Bone marrow (tissue), 2 donors: Measurements from ENCODE around the gene RAB31.

Experiments used
- DNase-seq, 2 donors: peaks; one replicate each; lab custom pipeline; 2025; lab: John Stamatoyannopoulos, UW

The RAB31 gene

DNA sequence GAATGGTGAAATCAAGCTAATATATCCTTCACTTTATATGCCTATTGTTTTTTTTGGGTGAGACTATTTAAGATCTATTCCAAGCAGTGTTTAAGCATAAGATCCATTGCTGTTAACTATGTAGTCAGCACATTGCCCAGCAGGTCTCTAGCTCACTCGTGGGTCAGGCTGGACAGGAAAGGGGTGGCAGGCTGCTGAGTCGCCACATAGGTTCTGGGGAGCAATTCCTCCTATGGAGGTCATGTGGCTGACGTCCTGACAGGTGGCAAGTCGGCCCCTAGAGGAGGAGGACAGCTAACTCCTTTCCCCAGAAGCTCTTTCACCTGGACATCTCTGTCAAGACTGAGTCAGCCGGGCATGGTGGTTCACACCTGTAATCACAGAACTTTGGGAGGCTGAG, 13.9 kb upstream of the RAB31 start:
- no peak for DNase-seq

DNA sequence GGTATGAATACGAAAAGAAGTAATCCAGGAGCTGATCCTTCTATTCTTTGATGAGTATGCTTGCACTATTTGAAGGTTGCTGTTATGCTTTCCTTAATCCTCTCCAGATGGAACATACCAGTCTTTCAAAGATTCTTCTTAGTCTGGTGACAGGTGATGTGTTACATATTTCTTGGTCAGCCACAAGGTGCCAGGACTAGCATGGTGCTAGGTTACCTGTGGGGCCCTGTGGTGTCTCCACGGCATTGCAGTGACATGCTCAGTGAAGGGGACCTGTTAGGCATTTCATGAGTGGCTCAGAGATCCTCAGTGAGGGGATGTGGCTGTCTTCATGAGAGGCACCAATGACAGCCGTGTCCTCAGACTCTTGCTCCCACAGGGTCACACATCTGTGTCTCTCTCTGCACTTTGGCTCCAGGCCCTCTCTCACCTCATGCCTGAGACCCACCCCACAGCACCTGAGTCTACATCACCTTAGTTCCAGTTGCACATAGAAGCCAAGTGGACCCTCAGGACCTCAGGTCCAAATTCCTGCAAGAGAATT, 13.1 kb upstream of the RAB31 start:
- no peak for DNase-seq

DNA sequence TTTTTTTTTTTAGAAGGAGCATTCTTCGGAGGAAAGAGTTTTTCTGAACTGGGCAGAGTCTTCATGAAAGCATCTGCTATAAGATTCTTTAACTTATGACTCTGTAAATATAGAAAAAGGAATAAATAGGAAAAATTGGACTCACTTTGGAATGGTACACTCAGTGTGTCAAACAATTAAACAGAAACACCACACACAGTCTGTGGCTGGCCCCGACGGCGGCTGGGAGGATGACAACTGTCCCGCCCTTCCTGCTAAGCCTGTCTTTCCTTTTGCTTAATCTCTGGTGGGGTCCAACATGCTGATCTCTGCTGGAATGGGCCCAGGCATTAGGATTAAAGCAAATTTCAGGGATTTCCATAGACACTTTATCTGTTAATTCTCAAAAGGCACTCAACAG, 12.5 kb upstream of the RAB31 start:
- DNase-seq = no peak

DNA sequence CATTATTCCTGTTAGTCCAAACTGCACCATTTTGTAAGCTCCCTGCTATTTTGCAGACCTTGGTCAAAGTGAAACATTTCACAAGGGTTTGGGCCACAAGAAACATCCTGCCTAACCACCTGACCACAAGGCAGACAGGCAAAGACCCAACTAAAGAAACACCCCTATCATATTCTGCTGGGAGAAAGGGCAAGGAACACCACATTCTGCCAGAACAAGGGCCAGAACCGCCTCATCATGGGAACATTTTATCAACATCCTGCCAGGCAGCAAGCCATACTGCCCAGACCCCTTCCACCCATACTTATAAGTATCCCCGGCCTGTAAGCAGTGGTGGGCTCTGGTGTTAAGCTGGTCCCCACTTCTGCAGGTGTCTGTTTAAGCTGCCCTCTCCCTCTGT, 12.0 kb upstream of the RAB31 start:
- no peak for DNase-seq

DNA sequence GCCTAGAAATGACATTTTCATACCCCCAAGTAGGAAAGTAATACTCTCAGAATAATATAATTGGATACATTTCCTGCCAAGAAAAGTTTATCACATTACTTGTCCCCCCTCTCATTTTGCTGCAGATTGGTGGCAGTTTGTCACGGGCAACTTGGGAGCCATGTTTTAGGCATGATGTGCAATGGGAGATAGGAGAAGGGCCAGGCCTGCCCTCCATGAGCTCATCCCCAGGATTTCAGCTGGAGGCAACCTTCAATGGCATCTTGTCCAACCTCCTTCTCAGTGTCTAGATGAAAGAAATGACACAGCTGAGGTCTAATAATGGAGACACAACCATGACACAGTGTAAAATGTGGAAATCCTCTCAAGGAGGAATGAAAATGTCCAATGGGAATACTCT, 11.4 kb upstream of the RAB31 start:
- DNase-seq = no peak

DNA sequence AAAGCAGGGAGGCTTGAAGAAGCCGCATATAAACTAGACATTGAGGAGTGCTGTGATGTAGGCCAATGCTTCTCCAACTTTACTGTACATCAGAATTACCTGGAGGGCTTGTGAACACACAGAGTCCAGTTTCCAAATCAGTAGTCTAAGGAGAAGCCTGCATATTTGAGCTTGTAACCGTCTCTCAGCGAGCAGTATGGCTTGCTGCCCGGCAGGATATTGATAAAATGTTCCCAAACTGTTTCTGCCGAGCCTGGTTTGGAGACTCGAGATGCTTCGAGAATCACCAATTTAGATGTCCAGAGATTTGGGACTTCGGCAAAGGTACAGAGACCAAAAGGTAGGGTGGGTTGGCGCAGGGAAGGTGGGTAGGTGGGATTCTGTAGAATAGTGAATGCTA, 11.0 kb upstream of the RAB31 start:
- no peak for DNase-seq

DNA sequence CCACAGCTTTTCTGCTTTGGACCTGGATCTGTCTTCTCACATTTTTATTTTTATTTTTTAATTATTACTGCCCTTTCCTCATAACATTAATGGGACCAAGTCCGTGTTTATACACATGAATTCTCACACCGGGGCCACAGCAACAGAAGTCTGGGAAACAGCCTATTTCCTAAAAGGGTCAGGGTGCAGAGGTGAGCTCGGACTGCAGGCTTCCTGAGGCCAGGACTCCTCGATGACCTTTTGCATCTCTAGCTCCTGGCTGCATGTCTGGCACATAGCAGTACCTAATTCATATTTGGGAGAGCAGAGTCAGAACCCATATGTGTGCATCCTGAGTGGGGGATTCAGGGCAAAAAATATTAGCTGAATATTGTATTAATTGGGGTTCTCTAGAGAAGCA, 9.6 kb upstream of the RAB31 start:
- DNase-seq = no peak

DNA sequence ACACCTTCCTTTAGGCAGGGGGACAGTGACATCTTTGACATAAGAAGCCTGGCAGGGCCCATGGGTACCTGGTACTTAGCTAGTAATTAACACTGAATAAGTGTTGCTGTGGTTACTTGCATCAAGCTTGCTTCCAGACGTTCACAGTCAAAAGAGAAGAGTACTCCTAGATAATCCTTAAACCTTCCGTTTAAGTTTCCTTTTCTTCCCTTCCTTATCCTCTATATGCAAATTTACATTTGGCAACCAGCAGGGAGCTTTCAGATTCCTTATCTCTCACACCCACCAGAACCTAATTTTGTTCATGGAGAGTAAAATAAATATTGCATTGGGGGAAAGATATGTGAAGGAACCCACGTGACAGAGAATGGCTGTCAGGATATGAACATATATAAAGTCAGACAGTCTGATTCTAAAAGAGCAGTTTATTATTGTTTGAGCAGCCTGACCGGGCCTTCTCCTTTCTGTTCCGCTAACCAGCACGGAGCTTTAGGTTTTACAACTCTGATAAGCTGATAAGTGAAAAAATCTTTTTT, 7.8 kb upstream of the RAB31 start:
- no peak for DNase-seq

DNA sequence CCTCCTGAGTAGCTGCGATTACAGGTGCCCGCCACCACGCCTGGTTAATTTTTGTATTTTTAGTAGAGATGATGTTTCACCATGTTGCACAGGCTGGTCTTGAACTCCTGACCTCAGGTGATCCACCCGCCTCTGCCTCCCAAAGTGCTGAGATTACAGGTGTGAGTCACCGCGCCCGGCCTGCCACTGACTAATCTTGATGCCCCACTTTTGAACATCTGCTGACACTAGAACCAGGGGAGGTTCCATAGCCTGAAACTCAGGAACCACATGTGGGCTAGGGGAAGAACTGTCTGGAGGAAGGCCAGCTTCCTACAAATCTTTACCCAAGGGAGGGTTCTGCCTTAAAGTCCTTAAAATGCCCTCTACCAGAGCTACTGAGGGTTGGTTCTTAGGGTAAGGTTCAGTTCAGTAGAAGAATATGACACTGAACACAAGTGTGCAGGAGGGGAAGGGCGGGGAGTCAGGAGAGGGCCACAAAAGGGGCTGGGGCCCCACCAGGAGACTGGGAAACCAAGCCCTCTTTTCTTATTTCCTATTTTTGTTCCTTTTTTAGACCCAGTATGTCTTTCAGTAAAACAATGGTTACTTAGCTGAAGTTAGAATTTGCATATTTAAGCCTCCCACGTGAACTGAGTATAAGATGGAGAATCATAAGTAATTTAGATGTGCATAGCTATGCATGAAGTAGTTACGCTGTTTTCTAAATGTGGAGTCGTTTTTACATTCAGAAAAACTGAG, 6.3 kb upstream of the RAB31 start:
- peak in 1 of 2 donors; percentile 12 for DNase-seq

DNA sequence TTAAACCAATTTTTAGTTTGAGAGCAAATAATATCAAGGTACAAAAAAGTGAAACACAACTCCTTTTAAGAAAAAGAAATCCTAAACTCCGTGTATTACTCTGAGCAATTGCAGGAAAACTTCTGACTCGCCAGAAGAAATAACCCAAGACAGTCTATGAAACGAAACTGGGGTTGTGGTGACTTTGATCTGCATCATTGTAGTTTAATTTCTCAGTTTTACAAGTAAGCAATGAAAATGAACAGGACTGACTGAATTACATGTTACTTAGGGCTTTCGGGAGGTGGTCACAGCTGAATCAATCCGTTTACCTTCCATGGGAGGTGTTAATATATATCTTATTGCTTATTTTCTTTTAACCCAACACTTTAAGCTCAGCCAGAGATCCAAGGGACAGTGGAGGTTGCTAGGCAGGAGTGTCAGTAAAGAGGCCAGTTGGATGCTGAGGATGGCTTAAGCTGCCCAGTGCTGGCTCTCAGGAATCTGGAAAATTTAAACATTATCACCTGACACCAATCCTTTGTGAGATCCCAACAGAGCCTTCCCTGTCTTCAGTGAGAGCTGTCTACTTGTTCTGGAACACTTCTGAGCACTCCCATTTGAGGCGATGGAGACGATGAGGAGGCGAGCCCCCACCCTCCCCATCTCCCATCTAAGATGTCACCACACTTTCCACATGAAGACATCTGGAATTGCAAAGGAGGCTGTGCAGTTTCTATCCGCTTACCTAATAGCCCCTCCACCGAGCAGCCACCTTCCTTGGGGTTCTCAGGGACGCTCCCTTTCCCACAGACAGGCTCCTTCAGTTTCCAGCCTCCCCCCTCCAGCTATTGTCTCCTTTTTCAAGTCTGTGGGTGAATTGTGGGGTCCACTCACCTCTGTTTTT, 3.6 kb upstream of the RAB31 start:
- no peak for DNase-seq

DNA sequence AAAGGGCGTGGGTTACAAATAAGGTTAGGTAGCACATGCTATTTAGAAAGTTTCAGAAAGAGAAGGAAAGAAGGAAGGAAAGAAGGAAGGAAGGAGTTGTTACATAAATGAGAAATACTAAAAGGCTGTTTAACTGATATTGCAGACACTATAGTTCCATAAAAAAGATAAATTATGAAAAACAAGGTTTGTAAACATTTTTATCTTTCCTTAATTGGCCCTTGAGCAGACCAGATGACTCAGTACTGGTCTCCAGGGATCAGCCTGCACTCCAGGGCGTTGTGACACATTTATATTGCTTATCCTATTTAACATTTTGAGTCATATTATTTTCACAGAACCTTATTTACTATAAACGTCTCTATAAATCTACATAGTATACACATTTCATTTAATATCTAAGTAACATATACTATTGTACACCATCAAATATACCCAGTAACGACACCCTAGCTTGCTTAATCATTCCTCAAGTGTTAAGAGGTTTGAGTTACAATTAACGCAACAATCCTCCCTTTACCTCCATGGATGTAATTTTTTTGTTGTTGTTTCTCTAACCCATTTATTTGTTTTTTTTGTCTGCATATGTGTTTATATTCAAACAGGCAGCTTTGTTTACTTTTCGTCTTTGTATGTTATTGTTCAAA, 2.8 kb upstream of the RAB31 start:
- DNase-seq = no peak

DNA sequence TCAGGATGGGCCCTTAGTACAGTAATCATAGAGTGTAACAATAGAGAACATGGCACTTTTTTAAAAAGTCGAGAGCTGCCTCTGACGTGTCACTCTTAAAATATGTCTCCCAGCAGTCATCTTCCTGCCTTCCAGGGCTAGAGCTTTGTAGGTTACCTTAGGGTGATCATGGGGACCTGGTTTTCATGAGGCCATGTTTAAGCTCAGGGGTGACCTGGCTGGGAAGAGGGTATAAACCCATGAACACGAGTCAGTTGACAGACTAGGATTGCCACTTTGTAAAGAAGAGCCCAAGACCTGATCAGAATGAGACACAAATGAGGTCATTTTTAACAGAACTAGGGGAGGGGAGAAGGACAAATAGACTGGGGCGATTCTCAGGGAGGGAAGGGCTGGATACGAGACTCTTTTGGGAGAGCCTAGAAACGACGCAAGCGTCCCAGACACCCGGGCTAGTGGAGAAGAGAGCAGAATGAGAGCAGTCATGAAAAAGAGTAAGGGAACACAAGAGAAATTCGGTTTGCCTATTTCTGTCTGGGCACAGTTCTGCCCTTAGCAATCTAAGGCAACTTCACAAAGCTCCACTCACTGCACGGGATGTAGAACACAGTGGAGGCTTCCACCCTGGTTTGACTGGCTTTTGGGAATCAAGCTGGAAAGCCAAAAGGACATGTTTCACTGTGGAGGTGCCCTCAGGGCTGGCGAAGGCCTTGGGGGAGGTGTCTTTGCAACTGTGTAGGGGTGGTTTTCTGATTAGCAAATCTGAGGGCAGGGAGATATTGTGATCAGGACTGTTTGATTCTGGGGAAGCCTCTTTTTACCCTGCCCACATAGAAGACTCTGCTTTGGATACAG, 1.8 kb upstream of the RAB31 start:
- DNase-seq = no peak

DNA sequence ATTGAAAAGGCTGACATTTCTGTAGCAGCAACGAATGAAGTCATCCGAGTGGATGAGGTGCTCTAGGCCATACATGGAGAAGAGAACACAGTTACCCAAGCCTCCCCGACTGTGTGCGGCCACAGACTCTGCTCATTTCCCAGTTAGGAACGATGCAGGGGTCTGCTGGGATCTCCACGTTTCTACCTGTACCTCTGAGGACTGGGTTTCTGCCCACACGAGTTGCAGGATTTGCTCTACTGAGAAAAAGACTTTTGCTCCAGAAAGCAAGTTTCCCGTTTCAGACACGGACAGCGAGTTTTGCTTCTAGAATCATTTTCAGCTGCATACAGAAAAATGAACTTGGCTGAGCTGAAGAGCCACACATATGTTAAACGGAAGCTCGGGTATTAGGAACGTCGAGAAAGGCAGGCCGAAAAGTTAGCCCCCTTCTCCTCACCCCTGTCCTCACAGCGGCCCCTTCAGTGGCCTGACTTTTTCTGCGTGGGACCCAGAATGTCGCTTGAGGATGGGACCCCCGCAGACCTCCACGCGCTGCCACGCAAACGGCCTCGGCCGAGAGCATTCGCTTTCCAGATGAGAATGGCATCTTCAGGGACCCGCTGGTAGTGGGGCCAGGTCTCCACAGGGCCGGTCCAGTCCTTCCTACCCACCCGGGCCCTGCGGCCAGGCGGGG, 582 bp upstream of the RAB31 start:
- peak in 1 of 2 donors; percentile 69 for DNase-seq

DNA sequence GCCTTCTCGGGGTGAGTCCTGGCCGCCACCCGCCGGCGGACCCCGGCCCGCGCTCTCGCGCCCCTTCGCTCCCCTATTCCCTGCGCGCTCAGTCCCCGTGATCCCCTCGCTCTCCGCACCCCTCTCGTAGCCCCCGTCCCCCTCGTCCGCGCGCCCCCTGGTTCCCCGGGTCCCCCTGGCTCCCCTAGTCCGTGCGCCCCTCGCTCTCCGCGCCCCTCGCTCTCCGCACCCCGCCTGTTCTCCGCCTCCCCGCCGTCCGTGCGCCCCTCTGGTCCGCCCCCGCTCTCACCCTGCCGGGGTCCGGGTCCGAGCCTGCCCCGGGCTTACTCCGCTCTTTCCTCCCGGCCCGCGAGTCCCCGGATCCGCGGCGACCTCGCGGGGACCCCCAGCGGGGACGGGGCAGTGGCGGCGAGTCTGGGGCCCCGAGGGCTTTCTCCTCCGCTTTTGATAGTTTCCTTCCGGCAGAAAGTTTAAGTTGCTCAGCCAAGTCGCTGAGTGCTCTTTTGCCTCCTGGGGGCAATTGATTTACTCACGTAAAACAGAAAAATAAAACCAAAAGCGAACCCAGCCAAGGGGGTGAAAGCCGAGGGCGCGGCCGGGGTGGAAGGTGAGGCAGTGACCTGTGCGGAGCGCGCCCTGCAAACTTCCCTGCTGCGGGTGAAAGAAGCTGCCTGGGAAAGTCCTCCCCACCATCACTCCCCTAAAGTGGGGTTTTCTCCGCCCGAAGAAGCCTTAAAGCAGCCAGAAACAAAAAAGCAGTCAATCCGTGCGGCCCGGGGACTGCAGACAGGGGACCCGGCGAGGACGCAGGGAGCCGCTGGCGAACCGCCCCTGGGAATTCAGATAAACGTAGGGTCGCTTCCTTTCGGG, 568 bp downstream of the RAB31 start:
- no peak for DNase-seq

DNA sequence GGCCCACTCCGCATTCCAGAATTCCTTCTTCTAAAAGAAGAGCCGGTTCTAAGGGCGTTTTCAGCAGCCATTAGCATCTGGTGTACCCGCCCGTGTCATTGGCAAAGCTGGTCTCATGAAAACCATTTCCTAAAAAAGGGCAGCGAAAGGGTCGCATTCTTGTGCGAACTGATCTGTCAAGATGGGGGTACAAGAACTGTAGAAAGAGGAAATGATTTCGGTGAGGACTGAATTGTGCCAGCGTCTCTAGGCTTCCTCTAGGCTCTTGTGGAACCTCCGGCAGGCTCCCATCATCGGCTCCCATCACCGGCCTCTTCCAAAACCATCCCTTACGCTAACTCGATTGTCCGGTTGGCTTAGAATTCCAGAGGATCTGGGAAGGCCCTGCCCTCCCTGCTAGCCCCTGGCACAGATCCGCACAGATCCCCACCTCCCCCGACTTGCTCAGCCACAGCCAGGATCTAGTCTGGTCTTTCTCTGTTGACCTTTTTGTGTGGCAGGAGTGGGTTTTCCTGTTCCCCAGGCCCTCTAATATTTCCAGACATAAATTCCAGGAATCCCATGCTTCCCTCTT, 1.3 kb downstream of the RAB31 start:
- peak in 1 of 2 donors; percentile 29 for DNase-seq

DNA sequence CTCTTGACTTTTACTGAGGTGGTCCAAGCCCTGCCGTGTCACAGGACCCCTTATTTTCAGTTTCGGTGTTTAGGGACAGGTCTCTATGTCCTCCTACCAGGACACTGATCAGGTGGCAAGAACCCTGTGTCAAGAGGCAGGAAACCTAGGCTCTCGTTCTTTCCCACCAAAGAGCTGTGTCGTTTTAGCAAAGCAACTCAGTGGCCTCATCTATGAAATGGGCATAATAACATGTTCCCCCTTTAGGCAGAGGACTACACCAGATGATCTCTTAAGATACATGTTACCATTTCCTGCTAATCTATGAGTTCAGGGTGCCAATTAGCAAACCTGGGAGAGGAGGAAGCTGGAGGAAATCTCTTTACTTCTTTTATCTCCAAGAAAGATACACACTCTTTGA, 1.9 kb downstream of the RAB31 start:
- DNase-seq = no peak

DNA sequence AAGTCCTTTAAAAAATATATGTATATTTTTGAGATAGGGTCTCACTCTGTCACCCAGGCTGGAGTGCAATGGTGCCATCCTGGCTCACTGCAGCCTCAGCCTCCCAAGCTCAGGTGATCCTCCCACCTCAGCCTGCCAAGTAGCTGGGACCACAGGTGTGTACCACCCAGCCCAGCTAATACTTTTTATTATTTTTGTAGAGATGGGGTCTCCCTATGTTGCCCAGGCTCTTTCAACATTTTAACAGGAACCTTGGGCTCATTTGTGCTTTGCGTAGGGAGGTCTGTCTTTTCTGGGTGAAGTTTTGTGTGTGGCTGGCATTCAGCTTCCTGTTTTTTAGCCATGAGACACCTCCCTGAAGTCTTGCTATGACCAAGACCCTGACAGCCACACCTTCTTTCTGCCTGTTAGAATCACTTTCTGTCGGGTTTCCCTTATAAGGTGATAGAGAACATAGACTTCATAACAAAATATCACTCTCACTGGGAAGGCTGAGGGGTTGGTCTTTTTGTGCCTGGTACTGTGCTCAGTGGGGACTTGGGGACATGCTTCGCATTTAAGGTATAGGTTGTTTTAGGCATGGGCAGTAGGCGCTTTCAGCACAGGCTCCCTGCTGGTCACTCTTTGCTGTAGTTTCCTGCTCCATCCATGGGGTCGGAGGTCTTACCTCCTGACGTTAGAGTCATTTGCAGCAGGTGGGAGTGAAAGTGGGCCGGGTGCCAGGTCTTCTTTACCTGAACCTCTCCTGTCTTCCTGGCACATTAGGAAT, 3.4 kb downstream of the RAB31 start:
- DNase-seq = peak in 1 of 2 donors; percentile 46

DNA sequence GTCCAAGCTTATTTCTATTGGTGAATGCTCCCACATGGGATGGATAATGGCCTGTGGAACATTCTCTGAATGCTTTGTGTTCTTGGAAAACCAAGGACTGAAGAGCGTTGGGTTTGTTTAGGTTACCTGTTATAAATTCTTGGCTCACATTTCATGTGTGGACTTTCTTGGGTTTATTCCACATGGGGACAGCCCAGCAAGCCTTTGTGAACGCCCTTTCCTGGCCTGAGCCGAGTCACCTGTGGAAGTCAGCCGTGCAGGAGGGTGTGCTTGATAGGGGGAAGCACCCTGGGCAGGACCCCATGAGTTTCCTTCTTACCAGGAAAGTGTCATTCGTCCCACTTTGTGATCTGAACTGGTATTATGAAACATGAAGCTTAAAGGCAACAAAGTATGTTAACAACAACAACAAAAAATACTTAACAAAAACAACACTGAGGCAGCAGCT, 4.1 kb downstream of the RAB31 start:
- no peak for DNase-seq

DNA sequence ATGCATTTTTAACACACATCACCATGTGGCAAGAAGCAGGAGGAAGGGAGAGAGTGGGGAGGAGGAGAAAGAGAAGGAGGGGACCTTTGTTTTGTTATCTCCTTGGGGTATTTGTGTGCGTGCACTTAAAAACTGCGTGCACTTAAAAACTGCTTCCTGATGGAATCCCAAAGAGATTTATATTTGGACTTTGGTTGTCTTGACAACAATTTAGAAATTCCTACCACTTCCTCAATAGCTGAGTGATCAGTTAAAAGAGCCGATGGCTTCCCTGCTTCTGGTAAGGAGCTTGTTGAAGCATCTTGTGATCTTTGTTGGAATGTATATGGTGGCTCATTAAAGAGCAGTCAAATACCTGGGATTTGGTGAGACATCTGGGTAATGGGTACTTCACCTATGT, 4.5 kb downstream of the RAB31 start:
- no peak for DNase-seq
